Nephron progenitor cell (in vitro differentiated cells): ENCODE data around the gene OLFML2A.

Experiments
- DNase-seq: peaks from one replicate; pipeline ENCODE4 v3.0.0; 2021
- H3K27ac Mint-ChIP-seq: 2 replicates; pipeline ENCODE4 v1.8.0; 2021; ENCODE audit warnings: mild to moderate bottlenecking, moderate library complexity, mixed read lengths
- H3K27me3 Mint-ChIP-seq: 2 replicates; pipeline ENCODE4 v1.8.0; 2021; ENCODE audit warnings: mild to moderate bottlenecking, low read depth, mixed read lengths; ENCODE audit not compliant: poor library complexity
- H3K36me3 Mint-ChIP-seq: 2 replicates; pipeline ENCODE4 v1.8.0; 2021; ENCODE audit warnings: low read depth, mixed read lengths
- H3K4me1 Mint-ChIP-seq: 2 replicates; pipeline ENCODE4 v1.8.0; 2021; ENCODE audit warnings: mixed read lengths
- H3K4me3 Mint-ChIP-seq: 2 replicates; pipeline ENCODE4 v1.8.0; 2021; ENCODE audit warnings: mild to moderate bottlenecking, moderate library complexity, mixed read lengths
- H3K9me3 Mint-ChIP-seq: 2 replicates; pipeline ENCODE4 v1.8.0; 2021; ENCODE audit warnings: mild to moderate bottlenecking, moderate library complexity, mixed read lengths
- TF ChIP-seq, protein P1 (sequence below): fragments of 200-600 bp; sonication (generic); IDR thresholded peaks from 2 replicates; pipeline ENCODE4 v1.5.0; 2021; ENCODE audit warnings: antibody characterized with exemption

OLFML2A gene

GRCh38 chr9:124805186-124805585 is 28.3 kb downstream of the OLFML2A start:
- Mint-ChIP-seq H3K27me3 (peaks cover 3% of the 10 kb centered on the region), H3K4me1 (peaks cover 17% of the 10 kb centered on the region), H3K9me3 (no peaks in the 10 kb centered on the region), H3K4me3 (no peak overlapping the region), H3K36me3 (peaks cover 3% of the 10 kb centered on the region), H3K27ac (no peak overlapping the region)
- TF ChIP-seq, protein P1, sequence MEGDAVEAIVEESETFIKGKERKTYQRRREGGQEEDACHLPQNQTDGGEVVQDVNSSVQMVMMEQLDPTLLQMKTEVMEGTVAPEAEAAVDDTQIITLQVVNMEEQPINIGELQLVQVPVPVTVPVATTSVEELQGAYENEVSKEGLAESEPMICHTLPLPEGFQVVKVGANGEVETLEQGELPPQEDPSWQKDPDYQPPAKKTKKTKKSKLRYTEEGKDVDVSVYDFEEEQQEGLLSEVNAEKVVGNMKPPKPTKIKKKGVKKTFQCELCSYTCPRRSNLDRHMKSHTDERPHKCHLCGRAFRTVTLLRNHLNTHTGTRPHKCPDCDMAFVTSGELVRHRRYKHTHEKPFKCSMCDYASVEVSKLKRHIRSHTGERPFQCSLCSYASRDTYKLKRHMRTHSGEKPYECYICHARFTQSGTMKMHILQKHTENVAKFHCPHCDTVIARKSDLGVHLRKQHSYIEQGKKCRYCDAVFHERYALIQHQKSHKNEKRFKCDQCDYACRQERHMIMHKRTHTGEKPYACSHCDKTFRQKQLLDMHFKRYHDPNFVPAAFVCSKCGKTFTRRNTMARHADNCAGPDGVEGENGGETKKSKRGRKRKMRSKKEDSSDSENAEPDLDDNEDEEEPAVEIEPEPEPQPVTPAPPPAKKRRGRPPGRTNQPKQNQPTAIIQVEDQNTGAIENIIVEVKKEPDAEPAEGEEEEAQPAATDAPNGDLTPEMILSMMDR, result no peak
- DNase-seq, result no peak

DNA sequence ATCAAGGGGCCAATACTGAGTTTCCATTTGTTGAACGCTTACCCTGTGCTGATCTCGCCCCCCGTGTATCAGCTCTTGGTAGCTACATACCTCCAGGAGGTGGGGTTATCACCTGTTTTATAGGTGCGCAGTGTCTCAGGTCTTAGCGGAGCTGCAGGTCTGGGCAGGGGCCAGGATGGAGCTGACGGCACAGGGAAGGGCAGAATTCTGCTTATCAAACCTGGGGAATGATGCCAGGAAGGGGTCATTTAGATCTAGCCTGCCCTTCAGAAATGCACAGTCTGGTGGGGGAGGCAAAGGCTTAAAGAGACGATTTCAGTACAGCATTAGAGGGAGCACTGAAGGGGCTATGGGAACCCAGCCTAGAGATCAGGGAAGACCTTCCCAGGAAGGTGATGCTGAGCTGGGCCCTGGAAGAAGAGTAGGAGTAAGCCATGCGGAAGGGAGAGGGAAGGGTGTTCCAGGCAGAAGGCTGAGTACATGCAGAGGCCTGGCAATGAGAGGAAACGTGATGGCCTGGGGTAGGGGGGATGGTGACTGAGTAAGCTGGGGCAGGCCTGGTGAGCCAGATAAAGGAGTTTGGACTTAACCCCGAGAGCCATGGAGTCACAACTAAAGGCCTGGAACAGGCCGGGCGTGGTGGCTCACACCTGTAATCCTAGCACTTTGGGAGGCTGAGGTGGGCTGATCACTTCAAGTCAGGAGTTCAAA is 31.5 kb downstream of the OLFML2A start:
- Mint-ChIP-seq H3K9me3 (no peaks in the 10 kb centered on the region), H3K27me3 (peaks cover under 1% of the 10 kb centered on the region), H3K27ac (peak overlapping the region; percentile 49), H3K36me3 (peaks cover 3% of the 10 kb centered on the region), H3K4me3 (no peak overlapping the region), H3K4me1 (peaks cover 23% of the 10 kb centered on the region)
- TF ChIP-seq, protein P1, result no peak
- DNase-seq, result no peak

DNA sequence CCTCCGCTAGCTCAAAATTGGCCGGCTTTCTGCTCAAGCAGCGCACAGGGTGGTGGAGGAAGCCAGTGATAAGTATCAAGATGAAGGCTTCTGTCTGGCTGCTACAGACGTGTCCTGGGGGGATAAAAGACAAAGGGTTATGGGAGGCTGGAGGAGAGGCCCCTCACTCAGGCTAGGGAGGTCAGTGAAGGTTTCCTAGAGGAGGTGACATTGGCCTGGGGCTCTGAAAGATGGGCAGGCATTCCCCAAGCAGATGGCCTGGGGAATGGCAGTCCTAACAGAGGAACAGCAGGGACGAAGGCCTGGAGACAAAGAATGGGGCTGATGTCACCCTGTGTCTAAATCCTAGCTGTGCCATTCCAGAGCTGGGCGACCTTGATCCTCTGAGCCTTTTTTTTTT is 32.3 kb downstream of the OLFML2A start:
- H3K4me3 Mint-ChIP-seq, result no peak overlapping the region
- peaks cover 30% of the 10 kb centered on the region for H3K4me1 Mint-ChIP-seq

DNA sequence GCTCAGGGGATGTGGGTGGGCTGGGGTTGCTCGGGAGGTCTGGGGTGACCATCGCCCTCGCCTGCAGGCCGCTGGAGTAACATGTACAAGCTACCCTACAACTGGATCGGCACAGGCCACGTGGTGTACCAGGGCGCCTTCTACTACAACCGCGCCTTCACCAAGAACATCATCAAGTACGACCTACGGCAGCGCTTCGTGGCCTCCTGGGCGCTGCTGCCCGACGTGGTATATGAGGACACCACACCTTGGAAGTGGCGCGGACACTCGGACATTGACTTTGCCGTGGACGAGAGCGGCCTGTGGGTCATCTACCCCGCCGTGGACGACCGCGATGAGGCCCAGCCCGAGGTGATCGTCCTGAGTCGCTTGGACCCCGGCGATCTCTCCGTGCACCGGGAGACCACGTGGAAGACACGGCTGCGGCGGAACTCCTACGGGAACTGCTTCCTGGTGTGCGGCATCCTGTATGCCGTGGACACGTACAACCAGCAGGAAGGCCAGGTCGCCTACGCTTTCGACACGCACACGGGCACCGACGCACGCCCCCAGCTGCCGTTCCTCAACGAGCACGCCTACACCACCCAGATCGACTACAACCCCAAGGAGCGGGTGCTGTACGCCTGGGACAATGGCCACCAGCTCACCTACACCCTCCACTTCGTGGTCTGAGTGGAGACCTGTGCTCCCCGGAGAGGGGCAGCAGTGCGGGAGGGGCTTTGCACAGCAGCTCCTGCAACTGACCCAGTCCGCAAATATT is 33.0 kb downstream of the OLFML2A start:
- H3K4me1 Mint-ChIP-seq, result peaks cover 32% of the 10 kb centered on the region
- no peaks in the 10 kb centered on the region for H3K9me3 Mint-ChIP-seq
- H3K4me3 Mint-ChIP-seq, result no peak overlapping the region
- H3K27ac Mint-ChIP-seq, result no peak overlapping the region
- DNase-seq, result no peak
- H3K36me3 Mint-ChIP-seq, result peaks cover 3% of the 10 kb centered on the region
- TF ChIP-seq, protein P1, result no peak
- peaks cover 3% of the 10 kb centered on the region for H3K27me3 Mint-ChIP-seq

More for the DNA sequence above, 32.3 kb downstream of the OLFML2A start:
- H3K27ac Mint-ChIP-seq, result no peak overlapping the region
- H3K36me3 Mint-ChIP-seq, result peaks cover 3% of the 10 kb centered on the region
- H3K9me3 Mint-ChIP-seq, result no peaks in the 10 kb centered on the region
- no peak for DNase-seq
- peaks cover 2% of the 10 kb centered on the region for H3K27me3 Mint-ChIP-seq
- TF ChIP-seq, protein P1, result no peak

DNA sequence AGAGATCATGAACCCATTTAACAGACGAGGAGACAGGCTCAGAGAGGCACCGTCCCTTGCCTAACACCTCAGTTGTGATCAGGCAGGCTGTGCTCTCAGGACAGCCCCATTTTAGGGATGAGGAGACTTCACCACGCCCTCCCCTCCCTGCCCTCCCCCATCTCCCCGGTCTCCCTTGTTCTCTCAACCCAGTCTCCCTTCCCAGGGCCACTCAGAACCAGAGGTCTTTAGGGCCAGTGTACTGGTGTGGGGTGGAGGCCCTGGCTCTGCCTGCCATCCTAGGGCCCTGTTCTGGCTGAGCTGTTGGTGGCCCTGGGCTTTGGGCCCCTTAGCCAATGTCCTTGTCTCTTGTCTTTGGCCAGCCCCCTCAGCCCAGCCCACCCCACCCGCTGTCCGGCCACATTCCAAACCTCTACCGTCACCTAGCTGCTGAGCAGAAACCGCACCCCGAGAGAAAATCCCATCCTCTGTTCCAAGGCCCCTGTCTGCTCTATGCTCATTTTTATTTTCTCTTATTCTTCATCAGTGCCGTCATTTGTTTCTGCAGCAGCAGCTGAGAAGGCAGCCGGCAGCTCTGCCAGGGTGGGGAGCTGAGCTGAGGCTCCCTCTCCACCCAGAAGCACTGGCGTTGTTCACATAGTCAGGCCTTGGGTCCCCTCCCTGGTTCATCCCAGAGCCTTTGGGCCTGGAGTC is 33.9 kb downstream of the OLFML2A start:
- Mint-ChIP-seq H3K4me3 (no peak overlapping the region), H3K9me3 (no peaks in the 10 kb centered on the region), H3K36me3 (no peaks in the 10 kb centered on the region), H3K27ac (peak overlapping the region; percentile 98), H3K4me1 (peaks cover 32% of the 10 kb centered on the region), H3K27me3 (peaks cover 3% of the 10 kb centered on the region)
- peak; percentile 49 for DNase-seq
- TF ChIP-seq, protein P1, result no peak
